Measurements from ENCODE around the gene CXorf66.

- no peak for TF ChIP-seq CTCF (IDR thresholded peaks at IDR 0.05)
- TF ChIP-seq POLR2A (IDR thresholded peaks at IDR 0.05), result no peak
Measured at GRCh38 chrX:139924069-139924695, 41.1 kb downstream of the CXorf66 start.

Data from uterus (tissue), 2 donors.